ENCODE results near the gene MAGEF1. TPM values are rescaled to one million over a fixed set of nuclear protein-coding genes. Genes with fewer than 3 reads are reported as not detected.

The MAGEF1 gene
- total RNA-seq, 1 experiment from 2014 or later, result 31.9 TPM

DNA sequence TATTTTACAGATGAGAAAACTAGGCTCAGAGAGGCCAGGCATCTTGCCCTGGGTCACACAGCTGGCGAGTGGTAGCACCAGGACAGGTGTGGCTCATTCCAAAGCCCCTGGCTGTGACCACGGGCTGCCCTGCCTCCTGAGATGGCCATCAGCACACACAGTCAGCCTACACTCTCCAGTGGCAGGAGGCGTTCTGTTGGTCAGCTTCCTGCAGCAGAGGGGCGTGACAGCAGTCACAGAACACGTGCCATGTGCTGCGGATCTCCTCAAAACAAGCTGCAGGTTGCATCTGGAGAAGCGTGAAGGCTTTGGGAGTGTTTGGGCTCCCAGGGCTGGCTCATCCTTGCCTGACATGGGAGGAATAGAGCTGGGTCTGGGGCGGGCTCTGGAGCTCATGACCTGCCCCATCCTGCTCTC is 43.5 kb upstream of the MAGEF1 start:
- Histone ChIP-seq H3K18ac (ENCODE audit: insufficient read length, low read depth, low read length) (no peak overlapping the region), H3K23me2 (ENCODE audit: insufficient read length, low read depth, low read length, poor library complexity, severe bottlenecking) (no peaks in the 10 kb centered on the region), H3K4me2 (ENCODE audit: insufficient read depth, insufficient read length, low read length) (no peak overlapping the region), H3K79me1 (ENCODE audit: insufficient read depth, low read depth, low read length, poor library complexity, severe bottlenecking) (no peaks in the 10 kb centered on the region), H2BK12ac (ENCODE audit: insufficient read length, low read depth, low read length) (no peak overlapping the region), H3K9ac (ENCODE audit: extremely low read depth, insufficient read length, low read length) (no peak overlapping the region), H4K5ac (ENCODE audit: insufficient read length, low read depth, low read length) (no peak overlapping the region), H2AK5ac (ENCODE audit: insufficient read length, low read length) (no peak overlapping the region), H2AFZ (ENCODE audit: low read length) (no peak overlapping the region), H3K4me1 (ENCODE audit: insufficient read depth, low read length) (peaks cover 8% of the 10 kb centered on the region; the same call in 1 of the 2 replicates), H3K27ac (ENCODE audit: insufficient read length, low read depth, low read length) (no peak overlapping the region), H3K9me3 (ENCODE audit: control insufficient read depth, low read depth, low read length) (no peaks in the 10 kb centered on the region), H4K8ac (replicated peaks; ENCODE audit: insufficient read length, low read depth, low read length) (no peak overlapping the region), H3K56ac (ENCODE audit: insufficient read length, low read depth, low read length) (no peak overlapping the region), H3T11ph (ENCODE audit: low read length) (no peak overlapping the region), H4K91ac (ENCODE audit: insufficient read length, low read depth, low read length) (no peak overlapping the region), H3K14ac (ENCODE audit: insufficient read depth, low read length) (no peak overlapping the region), H3K79me2 (ENCODE audit: insufficient read depth, low read length) (no peaks in the 10 kb centered on the region), H2BK20ac (ENCODE audit: low read depth, low read length, poor library complexity, severe bottlenecking) (no peak overlapping the region), H4K20me1 (ENCODE audit: control insufficient read depth, insufficient read depth, insufficient read length) (peaks cover 2% of the 10 kb centered on the region), H2BK5ac (ENCODE audit: insufficient read length, low read length) (no peak overlapping the region), H3K4ac (ENCODE audit: low read depth, low read length) (no peak overlapping the region), H3K23ac (ENCODE audit: insufficient read length, low read depth, low read length) (no peak overlapping the region), H2BK120ac (ENCODE audit: low read depth, low read length, poor library complexity, severe bottlenecking) (no peak overlapping the region), H3K27me3 (ENCODE audit: insufficient read depth, low read length) (no peaks in the 10 kb centered on the region), H2BK15ac (ENCODE audit: low read depth, low read length) (no peak overlapping the region)
- TF ChIP-seq, protein P1, sequence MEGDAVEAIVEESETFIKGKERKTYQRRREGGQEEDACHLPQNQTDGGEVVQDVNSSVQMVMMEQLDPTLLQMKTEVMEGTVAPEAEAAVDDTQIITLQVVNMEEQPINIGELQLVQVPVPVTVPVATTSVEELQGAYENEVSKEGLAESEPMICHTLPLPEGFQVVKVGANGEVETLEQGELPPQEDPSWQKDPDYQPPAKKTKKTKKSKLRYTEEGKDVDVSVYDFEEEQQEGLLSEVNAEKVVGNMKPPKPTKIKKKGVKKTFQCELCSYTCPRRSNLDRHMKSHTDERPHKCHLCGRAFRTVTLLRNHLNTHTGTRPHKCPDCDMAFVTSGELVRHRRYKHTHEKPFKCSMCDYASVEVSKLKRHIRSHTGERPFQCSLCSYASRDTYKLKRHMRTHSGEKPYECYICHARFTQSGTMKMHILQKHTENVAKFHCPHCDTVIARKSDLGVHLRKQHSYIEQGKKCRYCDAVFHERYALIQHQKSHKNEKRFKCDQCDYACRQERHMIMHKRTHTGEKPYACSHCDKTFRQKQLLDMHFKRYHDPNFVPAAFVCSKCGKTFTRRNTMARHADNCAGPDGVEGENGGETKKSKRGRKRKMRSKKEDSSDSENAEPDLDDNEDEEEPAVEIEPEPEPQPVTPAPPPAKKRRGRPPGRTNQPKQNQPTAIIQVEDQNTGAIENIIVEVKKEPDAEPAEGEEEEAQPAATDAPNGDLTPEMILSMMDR (conservative IDR thresholded peaks at IDR 0.05), result no peak
- Mint-ChIP-seq H3K4me3 (no peak overlapping the region), H3K27me3 (ENCODE audit: low read depth) (peaks cover 13% of the 10 kb centered on the region), H3K4me1 (peaks cover 37 to 52% of the 10 kb centered on the region in 2 experiments), H3K36me3 (ENCODE audit: insufficient read depth in 1 of 3, low read depth in 3 of 3) (peaks cover 3 to 6% (median 3%) of the 10 kb centered on the region in 3 experiments; a peak in 4 of 7 replicates), H3K9me3 (peaks cover 7 to 10% of the 10 kb centered on the region in 2 experiments), H3K27ac (no peak overlapping the region)
- DNase-seq, result no peak
- no CpG with 5 or more reads among the region's 8 CpGs for WGBS (ENCODE audit: extremely low coverage, insufficient read length, low lambda C conversion rate)
